GM18517 (cell line): ENCODE data around the gene ADAM10.
"Not testable (repeated sequence)": the region's sequence is repeated elsewhere in the genome, so short reads cannot be mapped to it uniquely, and the experiment has no call there.

Experiments used
- ATAC-seq: cut with Tn5 transposase; IDR thresholded peaks from one replicate; pipeline ENCODE4 v1.9.1; 2021; ENCODE audit warnings: mild to moderate bottlenecking, moderate library complexity; ENCODE audit not compliant: unreplicated experiment

The ADAM10 gene

DNA sequence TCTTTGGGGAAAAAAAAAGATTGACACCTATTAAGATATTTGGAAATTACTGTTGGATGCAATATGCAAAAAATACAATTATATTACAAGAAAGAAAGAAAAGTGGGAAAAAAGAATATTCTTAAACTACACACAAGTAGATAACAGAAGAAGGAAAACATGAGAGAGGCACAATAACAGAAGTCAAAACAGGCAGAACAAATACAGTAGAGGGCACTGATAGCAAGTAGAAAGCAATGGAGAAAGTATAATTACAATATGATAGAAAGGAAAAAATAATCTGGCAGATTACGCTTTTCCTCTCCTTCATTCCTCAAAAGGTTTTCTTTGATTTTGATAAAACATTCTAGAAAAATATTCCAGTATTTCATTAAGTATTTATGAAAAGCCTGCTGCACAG lies 72.1 kb downstream of the ADAM10 start:
- no peak for ATAC-seq

DNA sequence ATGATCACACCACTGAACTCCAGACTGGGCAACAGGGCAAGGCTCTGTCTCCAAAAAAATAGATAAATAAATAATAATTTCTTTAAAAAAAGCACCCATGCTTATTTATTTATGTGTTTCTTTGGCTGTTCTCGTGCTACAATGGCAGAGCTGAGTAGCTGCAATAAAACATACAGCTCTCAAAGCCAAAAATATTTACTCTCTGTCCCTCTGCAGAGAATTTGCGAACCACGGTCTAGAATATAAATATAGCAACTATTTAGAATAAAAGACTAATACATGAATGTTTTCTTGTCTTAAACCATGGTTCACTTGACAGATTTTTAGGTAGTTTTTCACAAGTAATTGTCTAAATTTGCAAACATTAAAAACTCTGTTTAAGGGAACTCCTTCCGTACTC lies 72.7 kb downstream of the ADAM10 start:
- no peak for ATAC-seq

DNA sequence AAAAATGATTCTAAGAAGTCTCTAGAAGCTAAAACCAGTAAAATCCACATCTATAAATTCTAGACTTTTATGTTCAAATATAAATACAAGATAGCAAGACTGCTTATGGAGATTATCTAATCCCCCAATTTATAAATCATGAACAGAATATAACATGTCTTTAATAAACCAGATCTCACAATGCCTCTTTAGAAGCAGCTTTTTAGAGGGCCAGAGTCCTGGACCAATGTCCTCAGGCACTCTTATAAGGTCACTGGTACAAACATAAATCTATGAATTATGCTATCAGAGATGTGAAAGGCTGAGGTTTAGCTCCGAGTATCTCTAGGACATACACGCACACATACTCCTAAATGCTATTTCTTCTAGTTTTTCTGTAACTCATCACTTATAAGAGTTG lies 78.3 kb downstream of the ADAM10 start:
- no peak for ATAC-seq

DNA sequence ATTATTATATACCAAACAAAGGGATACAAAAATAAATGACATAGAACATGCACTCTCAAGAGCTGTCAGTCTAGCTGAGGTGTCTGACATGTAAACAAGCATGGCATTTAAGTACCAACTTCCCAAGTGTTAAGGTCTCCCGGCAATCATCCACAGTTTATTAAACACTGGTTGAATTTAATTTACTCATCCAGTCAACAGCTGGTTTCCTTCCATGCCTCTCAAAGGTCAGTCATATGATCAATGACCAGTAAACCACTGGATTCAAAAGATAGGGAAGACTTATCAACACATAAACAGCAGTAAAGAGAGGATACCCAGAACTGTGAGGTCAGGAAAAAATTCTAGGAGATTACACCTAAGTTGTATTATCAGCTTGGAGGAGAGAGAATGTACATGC lies 80.4 kb downstream of the ADAM10 start:
- ATAC-seq = no peak

DNA sequence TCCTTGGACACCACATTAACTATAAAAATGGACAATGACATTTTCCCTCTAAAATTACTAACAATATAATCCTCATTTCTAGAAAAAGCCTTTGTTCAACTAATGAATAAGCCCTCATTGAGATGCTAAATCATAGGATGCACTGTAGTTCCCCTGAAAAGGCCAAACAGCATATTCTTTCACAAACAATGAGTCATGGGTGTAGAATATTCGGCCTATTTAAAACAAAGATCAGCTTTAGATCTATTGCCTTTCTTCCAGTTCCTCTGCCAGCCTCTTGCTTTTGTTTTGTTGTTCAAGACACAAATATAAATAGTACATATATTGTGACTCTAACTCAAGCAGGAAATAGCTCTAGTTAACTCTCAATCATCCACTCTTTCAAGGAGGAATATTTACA lies 82.5 kb downstream of the ADAM10 start:
- no peak for ATAC-seq

DNA sequence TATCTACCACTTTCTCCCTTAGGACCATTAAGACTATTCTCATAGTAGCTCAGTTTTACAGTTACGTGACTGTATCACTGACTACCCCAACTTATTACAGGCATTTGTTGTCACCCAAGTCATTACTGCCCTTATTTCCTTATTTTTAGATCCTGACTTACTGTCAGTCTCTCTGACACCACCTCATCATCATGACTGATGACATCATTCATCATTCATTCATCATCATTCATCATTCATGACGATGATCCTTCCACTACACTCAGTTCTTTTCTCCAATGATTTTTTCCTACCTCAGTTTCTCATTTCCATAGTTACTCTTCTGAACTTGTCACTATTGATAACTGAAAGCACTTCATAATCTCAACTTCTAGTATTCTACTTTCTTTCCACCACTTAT lies 83.8 kb downstream of the ADAM10 start:
- no peak for ATAC-seq

DNA sequence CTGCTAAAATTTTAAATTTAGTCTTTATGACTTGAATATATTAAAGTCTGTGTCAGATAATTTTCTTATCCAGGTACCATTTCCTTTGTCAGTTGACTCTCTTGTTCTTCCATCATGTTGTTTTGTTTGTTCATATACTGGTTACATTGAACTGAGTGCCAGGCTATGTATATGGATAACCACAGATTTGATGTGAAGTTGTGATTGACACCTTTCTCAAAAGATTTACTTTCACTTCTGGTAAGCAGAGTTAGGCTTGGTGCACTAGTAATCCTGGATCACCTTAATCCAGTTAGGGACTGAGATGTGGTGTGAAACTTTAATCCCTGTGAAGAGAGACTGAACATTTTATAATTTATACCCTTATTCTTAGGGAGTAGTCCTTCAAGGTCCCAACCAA lies 99.4 kb downstream of the ADAM10 start:
- no peak for ATAC-seq

DNA sequence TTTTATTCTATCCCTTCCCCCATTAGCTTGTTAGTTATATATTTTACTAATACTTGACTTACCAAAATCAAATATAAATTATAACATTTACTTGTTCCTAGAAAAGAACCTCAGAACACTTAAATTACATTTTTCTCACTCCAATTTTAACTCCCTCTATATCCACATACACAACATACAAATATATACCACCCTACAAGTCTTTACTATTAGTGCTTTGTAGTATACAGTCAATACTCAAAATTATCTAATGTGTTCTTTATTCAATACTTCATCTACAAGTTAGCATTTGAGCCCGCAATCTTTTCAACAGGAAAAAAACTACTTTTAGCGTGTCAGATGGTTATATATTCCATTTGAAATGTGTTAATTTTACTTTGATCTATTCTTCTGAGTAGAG lies 100.3 kb downstream of the ADAM10 start:
- no peak for ATAC-seq

DNA sequence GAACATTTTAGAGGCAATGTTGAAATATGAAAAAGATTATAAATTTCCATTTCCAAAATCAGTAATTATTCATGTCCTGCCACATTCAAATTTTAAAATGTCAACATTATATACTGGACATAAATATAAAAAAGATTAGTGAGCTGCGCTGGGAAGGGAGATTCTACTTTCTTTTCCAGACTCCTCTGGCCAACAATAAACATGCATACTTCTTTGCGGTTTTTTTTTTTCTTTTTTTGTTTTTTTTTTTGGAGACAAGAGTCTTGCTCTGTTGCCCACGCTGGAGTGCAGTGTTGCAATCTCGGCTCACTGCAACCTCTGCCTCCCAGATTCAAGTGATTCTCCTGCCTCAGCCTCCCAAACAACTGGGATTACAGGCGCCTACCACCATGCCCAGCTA lies 105.5 kb downstream of the ADAM10 start:
- no peak for ATAC-seq

DNA sequence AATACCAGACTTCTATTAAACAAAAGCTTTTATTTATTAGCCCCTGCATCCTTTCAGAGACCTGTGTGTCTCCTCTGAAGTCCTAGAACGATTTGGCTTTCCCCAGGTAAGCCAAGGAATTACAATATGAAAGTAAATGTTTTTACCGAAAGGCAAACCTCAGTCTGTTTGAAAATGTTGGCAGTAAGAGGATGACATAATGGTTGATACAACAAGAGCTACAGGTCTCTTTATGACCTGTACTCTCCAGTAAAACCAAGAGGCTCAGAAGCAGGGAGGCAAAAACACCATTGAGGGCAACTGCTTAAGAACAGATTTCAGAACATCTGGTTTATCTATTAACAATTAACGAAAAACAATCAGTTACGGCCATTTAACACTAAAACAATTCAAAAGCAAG lies 107.8 kb downstream of the ADAM10 start:
- no peak for ATAC-seq

DNA sequence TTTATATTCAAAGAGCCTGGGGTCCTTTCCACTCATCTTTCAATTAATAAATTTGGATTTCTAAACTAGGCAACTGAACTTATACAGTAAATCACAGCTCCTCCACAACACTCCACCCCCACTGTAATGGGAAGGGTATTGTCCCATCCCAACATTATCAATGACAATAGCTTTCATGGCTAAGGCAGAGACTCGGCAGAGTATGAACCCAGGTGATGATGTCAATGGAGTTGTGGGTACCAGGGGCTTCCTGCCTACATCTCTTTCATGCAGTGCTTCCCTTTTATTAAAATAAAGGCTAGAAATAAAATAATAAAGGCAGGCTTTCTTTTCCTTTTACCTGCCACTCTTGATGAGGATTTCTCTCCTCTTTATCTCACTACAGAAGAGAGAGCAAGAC lies 109.5 kb downstream of the ADAM10 start:
- ATAC-seq = no peak

DNA sequence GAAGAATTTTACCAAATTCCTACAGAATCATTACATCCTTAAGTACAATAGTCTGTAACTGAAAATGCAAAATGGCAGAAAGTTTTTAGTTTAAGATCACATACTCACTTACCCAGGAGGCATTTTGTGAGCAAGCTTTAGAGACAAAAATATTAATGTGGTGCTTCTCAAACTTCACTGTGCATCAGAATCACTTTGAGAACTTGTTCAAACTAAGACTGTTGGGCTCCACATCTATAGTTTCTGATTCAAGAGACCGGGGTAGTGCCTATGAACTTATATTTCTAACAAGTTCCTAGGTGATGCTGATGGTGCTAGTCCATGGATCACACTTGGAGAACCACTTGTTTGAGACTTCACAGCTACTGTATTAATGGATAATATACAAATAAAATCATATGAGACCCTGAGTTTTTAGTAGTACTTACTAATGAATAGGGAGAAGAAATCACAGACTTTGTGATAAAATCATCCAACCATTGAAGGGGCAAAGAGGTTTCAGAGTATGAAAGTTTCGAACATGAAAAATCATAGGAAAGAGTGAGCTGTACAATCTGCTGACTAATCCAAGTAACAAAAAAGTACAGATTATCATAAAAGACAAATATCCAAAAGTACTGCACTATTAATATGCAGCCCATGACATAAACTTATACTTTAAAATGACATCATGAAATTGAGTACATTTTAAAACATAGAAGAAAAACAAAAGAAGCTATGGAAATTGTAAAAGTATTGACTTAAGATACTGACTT lies 110.3 kb downstream of the ADAM10 start:
- ATAC-seq = no peak

DNA sequence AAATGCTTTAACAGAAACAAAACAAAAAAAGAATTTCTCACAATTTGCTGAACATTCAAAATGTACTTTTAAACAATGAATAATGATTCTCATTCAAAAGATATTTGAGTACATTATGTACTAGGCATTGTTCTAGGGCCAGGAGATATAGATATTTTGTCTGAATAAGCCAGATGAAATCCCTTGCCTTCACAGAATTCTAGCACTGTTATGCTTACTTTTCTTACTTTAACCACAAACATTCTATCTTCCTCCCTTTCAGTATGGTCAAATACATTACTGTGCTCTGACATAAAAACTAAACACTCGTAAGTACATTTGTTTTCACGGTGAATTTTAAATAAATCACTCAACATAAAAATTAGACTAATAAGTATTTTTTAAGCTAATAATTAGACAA lies 116.7 kb downstream of the ADAM10 start:
- ATAC-seq = no peak

DNA sequence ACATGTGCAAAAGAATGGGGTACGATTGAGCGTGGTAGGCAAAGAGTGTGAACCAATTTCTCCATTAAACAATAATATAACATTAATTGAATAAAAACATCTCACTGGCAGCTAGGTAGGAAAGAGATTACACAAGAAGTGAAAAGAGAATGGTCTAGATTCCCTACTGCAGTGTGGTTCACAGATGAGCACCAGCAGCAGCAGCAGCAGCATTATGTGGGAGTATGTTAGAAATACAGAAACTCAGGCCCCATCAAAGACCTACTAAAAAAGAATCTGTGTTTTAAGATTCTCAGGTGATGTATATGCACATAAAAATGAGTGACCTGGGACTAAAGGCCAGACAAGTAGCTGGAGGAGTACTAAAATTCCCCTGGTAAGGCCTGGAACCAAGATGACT lies 118.2 kb downstream of the ADAM10 start:
- no peak for ATAC-seq

DNA sequence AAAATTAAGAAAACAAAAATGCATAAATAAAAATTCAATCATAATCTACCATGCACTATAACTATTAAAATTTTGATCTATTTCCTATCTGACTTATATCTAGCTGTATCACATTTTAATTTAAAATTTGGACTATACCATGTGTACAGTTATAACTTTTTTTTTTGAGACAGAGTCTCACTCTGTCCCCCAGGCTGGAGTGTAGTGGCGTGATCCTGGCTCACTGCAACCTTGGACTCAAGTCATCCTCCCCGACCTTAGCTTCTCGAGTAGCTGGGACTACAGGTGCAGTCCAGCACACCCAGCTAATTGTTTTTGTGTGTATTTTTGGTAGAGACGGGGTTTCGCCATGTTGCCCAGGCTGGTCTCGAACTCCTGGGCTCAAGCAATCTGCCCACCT lies 119.9 kb downstream of the ADAM10 start:
- ATAC-seq = no peak

DNA sequence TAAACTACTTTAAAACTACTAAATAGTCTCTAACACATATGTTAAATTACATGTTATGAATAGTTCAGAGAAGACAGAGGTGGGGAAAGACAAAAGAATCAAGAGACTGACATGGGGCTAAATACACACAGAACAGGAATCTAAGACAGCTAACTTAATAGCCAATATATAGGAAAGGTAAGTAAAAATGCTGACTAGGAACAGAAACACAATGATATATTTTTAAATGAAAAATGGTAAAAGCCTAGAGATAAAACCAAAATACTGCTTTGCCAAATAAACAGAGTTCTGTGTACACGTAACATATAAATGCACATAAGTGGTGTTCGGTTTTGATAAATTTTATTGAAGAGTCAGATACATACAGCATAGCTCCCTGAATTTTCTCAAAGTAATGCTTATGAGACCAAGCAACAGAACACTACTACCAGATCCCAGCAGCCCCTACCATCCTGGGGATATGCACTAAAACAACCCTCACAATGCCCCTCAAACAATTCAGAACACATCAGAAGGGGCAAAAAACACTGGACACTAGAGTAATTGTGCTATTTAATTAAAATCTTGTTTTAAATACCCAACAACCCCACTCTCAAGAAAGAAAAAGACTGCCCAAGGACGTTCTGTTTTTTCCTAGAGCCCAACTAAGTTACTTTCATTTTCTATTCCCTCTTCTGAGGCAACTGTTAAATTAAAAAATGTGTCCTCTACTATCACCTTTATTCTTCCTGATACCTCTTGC lies 121.1 kb downstream of the ADAM10 start:
- ATAC-seq = no peak

DNA sequence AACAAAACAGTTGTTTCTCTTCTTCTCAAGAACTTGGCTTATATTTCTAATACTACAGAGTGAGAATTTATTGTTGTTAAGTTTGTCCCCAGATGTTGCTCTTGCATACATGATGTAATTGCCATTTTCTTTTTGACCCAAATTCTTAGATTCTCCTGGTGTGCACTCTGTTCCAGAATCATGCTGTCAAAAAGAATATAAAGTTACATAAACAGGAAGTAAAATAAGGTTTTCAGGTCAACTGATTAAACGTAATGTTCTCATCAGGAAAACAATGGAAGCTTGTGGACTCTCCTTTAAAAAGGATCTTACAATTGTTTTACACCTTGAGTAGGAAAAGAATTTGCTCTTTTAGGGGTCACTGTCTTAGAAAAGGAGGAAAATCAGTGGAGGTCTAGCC lies 121.8 kb downstream of the ADAM10 start:
- ATAC-seq = no peak

DNA sequence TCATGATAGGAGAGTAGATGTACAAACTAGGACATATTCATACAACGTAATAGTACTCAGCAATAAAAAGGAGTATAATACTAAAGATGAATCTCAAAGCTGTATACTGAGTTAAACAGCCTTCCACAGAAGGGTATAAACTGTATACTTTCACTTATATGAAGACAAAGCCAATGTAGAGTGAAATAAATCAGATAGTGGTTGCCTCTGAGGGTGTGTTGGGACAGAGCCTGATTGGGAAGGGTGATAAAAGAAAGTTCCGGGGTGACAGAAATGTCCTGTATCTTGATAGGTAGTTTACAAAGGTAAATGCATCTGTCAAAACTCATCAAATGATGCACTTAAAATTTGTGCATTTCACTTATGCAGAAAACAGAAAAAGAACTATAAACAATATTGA lies 122.5 kb downstream of the ADAM10 start:
- no peak for ATAC-seq

DNA sequence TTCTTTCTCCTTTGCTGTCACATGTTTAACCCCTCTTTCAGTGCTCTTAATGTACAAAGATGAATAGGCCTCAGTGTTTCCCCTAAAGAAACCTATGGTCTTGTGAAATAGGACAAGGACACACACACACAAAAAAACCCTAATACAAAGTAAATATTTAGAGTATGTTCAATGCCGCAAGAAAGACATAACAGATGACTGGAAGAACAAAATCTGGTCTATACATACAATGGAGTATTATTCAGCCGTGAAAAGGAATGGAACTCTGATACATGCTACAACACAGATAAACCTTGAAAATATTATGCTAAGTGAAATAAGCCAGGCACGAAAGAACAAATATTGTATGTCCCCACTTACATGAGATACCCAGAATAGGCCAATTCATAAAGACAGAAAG lies 123.1 kb downstream of the ADAM10 start:
- no peak for ATAC-seq

DNA sequence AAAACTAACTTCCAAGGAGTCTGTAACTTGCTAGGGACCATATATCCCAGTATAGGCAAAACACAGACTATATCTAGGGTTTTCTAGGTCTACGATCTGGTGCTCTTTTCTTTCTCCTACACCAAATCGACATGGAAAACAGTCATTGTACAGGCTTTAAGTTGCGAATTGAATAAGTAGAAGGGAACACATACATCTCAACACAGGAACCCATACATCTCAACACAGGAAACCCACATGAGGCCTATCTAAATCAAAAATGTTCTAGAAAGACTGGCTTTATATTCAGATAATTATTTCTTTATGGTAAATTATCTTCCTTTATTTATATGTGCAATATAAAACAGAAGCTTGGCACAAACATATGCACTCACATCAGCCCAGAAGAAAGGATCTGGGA lies 126.6 kb downstream of the ADAM10 start:
- ATAC-seq = no peak

DNA sequence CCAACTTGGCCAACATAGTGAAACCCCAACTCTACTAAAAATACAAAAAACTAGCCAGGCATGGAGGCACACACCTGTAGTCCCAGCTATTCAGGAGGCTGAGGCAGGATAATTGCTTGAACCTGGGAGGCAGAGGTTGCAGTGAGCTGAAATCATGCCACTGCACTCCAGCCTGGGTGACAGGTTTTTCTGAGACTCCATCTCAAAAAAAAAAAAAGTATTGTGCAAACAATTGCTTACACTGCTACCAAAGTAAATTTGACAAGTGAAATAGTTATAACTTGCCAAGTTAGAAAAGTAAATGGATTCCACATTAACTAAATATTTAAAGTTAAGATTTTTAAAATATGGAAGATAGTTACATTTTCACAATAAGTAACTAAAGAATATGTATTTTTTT lies 129.2 kb downstream of the ADAM10 start:
- not testable (repeated sequence) for ATAC-seq

DNA sequence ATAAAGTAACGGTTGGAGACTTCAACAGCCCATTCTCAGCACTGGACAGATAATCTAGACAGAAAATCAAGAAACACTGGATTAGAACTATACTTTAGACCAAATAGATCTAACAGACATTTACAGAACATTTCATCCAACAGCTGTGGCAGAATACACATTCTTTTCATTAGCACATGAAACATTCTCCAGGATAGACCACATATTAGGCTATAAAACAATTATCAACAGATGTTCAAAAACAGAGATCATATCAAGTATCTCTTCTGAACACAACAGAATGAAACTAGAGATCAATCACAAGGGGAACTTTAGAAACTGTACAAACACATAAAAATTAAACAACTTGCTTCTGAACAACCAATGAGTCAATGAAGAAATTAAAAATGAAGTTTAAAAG lies 133.3 kb downstream of the ADAM10 start:
- ATAC-seq = no peak
